ENCODE data around the gene ROCK2.

GRCh38 chr2:11174222-11174621, 170.2 kb downstream of the ROCK2 start:
- TF ChIP-seq CTCF (conservative IDR thresholded peaks at IDR 0.05 in 1 of 2, IDR thresholded peaks at IDR 0.05 in 1 of 2; ENCODE audit: low read depth in 1 of 2, low read length in 2 of 2), result no peak
- TF ChIP-seq EZH2 (IDR thresholded peaks at IDR 0.05; ENCODE audit: low read length, missing control alignments), result no peak
